Psoas muscle (tissue), 8 donors: Measurements from ENCODE around the gene ZNF618. TPM values are rescaled to one million over a fixed set of nuclear protein-coding genes. Genes with fewer than 3 reads are reported as not detected.

Source experiments
- ATAC-seq, 4 donors: fragments of 200-7000 bp; cut with Tn5 transposase; one replicate each; pipeline ENCODE4 v1.9.1; 2020; ENCODE audit warnings: moderate library complexity in 3 of 4, mild to moderate bottlenecking in 2 of 4
- DNase-seq, 2 donors: peaks; one replicate each; pipeline ENCODE4 v3.0.0-alpha.2; 2020
- H3K27ac ChIP-seq: fragments of 200-600 bp; one replicate; pipeline ENCODE4 v1.8.0; 2022
- H3K27me3 ChIP-seq, 3 donors: fragments of 200-600 bp in 1 of 3; one replicate each; pipeline versions ENCODE4 v1.6.1 to v1.8.0; 2013 to 2022; ENCODE audit warnings: low read length in 2 of 3, mild to moderate bottlenecking in 2 of 3, moderate library complexity in 1 of 3; ENCODE audit not compliant: insufficient read depth in 3 of 3
- H3K36me3 ChIP-seq, 2 donors: fragments of 200-600 bp in 1 of 2; one replicate each; pipeline versions ENCODE4 v1.6.1 to v1.8.0; 2013 to 2022; ENCODE audit warnings: low read depth in 1 of 2, mild to moderate bottlenecking in 1 of 2, moderate library complexity in 1 of 2; ENCODE audit not compliant: insufficient read depth in 1 of 2
- H3K4me1 ChIP-seq: fragments of 200-600 bp; one replicate; pipeline ENCODE4 v1.8.0; 2022
- H3K4me3 ChIP-seq: fragments of 200-600 bp; one replicate; pipeline ENCODE4 v1.8.0; 2022; ENCODE audit warnings: mild to moderate bottlenecking
- H3K9me3 ChIP-seq: fragments of 200-600 bp; one replicate; pipeline ENCODE4 v1.8.0; 2022
- WGBS, 3 donors: extraction: QIAGEN DNeasy Blood & Tissue Kit; methylation state at CpG; one replicate each; pipeline versions ENCODE4 v1.1.6 to v1.1.7; 2013; 5-methylcytosine and 5-hydroxymethylcytosine counted together
- intact Hi-C, 2 donors: fragments of 100-400 bp; cut with DNase I; formaldehyde crosslinking; loops; one replicate each; pipeline versions ENCODE4 v1.11.0 to v1.14.2; 2022
- polyA plus RNA-seq, 3 donors: library from polyadenylated mRNA; stranded (reverse); fragments of 200-250 nt; gene quantifications; one replicate each; pipeline ENCODE4 v1.2.3, GENCODE V29; 2013
- total RNA-seq, 4 donors: library from RNA; stranded (reverse); fragmentation: NEBNext Ultra II Directional in 2 of 4; extraction: Animal tissue kit (Norgen Biotek cat#: 25700) in 2 of 4; gene quantifications; one replicate each; pipeline versions ENCODE4 v1.2.1 to v1.2.4, GENCODE V29; 2021 to 2023
- TF ChIP-seq, protein P1 (sequence below): fragments of 200-600 bp; IDR thresholded peaks from one replicate; pipeline ENCODE4 v1.8.0; 2022; ENCODE audit warnings: antibody characterized with exemption
- donor health status: healthy with polysubstance abuse.
- donor health status: DM: no; HTN: no; CAD: no; lungs with moderate emphysema.
- donor health status: Bipolar disorder and iron deficiency.
- donor health status: healthy.
- donor health status: DM: yes; HTN: yes; CAD: no.
- donor health status: DM: no; HTN: no; CAD: no.
- donor health status: DM: no; HTN: no; CAD: no.
- donor health status: DM: yes; HTN: yes; CAD: no.

Gene ZNF618
- total and polyA plus RNA-seq, 7 donors, result 0.31 to 2.7 (median 1.2) TPM

DNA sequence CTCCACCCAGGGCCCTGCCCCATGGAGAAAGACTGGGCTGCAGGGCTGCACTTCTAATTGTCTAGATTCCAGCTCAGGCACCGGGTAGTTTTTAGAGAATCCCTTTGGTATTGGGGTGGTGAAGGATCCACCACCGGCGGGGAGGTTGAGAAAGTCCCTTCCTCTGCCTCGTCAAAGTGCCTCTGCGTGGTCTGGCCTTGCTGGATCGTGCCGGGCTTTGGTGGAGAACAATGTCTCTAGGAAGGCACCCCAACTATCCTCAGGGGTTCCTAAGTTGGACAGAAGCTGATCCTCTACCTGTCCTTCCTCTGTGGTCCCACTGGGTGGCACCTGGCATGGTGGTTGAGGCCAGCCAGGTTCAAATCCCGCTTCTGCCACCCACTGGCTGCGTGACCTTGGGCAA lies 209.3 kb downstream of the ZNF618 start:
- WGBS, 3 donors, result 88 to 92% (median 91%) methylated on average over 9 of the region's 9 CpGs
- no peaks in the 10 kb centered on the region for H3K4me1 ChIP-seq
- no peak for ATAC-seq
- no peak overlapping the region for H3K4me3 ChIP-seq
- no peak for DNase-seq
- TF ChIP-seq, protein P1, sequence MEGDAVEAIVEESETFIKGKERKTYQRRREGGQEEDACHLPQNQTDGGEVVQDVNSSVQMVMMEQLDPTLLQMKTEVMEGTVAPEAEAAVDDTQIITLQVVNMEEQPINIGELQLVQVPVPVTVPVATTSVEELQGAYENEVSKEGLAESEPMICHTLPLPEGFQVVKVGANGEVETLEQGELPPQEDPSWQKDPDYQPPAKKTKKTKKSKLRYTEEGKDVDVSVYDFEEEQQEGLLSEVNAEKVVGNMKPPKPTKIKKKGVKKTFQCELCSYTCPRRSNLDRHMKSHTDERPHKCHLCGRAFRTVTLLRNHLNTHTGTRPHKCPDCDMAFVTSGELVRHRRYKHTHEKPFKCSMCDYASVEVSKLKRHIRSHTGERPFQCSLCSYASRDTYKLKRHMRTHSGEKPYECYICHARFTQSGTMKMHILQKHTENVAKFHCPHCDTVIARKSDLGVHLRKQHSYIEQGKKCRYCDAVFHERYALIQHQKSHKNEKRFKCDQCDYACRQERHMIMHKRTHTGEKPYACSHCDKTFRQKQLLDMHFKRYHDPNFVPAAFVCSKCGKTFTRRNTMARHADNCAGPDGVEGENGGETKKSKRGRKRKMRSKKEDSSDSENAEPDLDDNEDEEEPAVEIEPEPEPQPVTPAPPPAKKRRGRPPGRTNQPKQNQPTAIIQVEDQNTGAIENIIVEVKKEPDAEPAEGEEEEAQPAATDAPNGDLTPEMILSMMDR, result no peak
- intact Hi-C loops, result no loop called here
- no peak overlapping the region for H3K27ac ChIP-seq
- H3K36me3 ChIP-seq, result no peaks in the 10 kb centered on the region
- H3K27me3 ChIP-seq, result no peaks in the 10 kb centered on the region
- H3K9me3 ChIP-seq, result no peaks in the 10 kb centered on the region

DNA sequence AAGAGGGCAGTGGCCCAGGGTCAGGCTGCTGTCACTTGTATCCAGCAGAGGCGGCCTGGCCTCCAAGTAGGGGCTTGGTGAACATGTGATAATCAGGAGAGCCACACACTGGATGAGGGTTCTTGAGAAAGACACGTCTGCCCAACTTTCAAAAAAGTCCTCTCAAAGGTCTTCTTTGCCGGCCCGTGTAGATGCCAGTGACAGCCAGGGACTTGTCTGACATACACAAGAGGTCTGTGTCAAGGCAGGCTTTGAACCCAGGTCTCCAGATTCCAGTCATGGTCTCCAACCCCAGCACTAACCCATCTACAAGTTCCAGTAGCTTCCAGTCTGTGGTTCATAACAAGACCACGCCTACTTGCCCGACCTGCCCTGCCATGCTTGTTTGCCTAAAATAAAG lies 209.9 kb downstream of the ZNF618 start:
- 90 to 97% (median 93%) methylated on average over 6 of the region's 6 CpGs for WGBS, 3 donors
- H3K4me1 ChIP-seq, result no peaks in the 10 kb centered on the region
- DNase-seq (no peak), ATAC-seq (no peak)
- H3K36me3 ChIP-seq, result no peaks in the 10 kb centered on the region
- no peak overlapping the region for H3K27ac ChIP-seq
- H3K9me3 ChIP-seq, result no peaks in the 10 kb centered on the region
- H3K27me3 ChIP-seq, result no peaks in the 10 kb centered on the region
- no peak overlapping the region for H3K4me3 ChIP-seq
- intact Hi-C loops, result no loop called here
- TF ChIP-seq, protein P1, result no peak

DNA sequence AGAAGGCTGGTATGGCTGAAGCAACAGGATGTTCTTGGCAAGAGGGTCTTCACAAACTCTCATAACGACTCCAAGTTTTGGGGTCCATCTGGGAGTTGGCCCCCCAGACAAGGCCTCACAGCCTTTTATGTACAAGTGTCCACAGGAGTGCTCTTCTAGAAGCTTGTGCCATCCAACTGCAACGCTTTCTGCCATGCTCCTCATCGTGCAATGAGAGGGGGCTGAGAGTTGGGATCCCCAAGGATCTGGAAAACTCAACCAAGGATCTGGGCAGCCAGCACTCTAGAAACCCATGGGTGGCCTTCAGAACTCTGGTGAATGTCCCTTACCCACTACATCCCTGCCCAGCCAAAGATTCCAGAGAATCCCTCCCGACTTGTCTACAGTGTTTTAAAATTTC lies 210.5 kb downstream of the ZNF618 start:
- H3K36me3 ChIP-seq, result no peaks in the 10 kb centered on the region
- H3K4me3 ChIP-seq, result no peak overlapping the region
- H3K27me3 ChIP-seq, result no peaks in the 10 kb centered on the region
- H3K9me3 ChIP-seq, result no peaks in the 10 kb centered on the region
- 89 to 90% (median 90%) methylated on average over 4 of the region's 4 CpGs for WGBS, 3 donors
- H3K27ac ChIP-seq, result no peak overlapping the region
- ATAC-seq (no peak), DNase-seq (no peak)
- TF ChIP-seq, protein P1, result no peak
- intact Hi-C loops, result no loop called here
- no peaks in the 10 kb centered on the region for H3K4me1 ChIP-seq

DNA sequence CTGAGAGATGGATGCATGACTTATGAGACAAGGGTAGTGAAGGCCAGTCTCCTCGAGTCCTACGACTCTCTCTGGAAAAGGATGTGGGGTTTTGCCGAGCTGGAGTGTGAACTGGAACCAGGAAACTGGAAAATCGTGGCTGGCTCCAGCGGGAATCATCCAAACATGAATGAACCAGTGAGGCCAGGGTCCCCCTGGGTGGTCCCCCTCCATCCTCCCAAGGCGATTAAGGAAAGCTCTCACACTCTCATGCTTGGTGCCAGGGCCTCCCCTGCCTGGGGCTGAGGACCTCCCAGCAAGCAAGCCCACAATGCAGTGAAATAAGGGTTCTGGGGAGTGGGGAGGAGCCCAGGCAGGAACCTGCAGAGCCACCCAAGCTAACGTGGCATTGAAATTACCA lies 211.6 kb downstream of the ZNF618 start:
- H3K4me1 ChIP-seq, result no peaks in the 10 kb centered on the region
- H3K9me3 ChIP-seq, result no peaks in the 10 kb centered on the region
- no peak overlapping the region for H3K27ac ChIP-seq
- 39 to 56% (median 51%) methylated on average over 7 of the region's 7 CpGs for WGBS, 3 donors
- ATAC-seq (no peak), DNase-seq (no peak)
- TF ChIP-seq, protein P1, result no peak
- no peaks in the 10 kb centered on the region for H3K36me3 ChIP-seq
- intact Hi-C loops, result no loop called here
- no peak overlapping the region for H3K4me3 ChIP-seq
- H3K27me3 ChIP-seq, result no peaks in the 10 kb centered on the region

DNA sequence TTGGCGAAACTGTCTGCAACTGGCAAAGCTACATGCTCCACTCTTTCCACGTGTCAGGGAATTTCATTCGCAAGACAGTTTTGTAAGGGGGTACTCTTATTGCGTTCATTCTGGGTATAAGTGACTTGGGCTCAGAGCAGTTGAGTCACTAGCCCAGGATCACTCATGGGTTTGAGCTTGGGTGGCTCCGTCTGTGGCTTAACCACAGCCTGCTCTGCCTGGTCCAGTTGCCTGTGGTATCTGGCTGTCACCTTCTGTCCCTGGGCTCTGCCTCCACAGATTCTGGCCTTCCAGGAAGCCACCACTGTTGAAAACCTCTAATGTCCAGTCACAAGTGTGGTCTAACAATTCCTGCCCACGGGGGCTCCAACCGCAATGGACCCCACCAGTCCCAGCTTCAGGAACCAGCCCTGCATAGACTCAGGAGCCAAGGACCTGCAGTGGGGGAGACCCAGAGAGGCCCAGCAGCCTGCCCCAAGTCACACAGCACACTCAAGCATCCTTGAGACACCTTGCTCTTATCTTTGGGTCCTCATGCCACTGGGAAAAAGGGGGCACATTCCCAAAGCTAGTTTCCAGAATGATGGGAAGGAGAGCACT lies 212.6 kb downstream of the ZNF618 start:
- DNase-seq, result no peak
- TF ChIP-seq, protein P1, result no peak

More for the DNA sequence above, 212.6 kb downstream of the ZNF618 start:
- Histone ChIP-seq H3K27ac (no peak overlapping the region), H3K36me3 (no peaks in the 10 kb centered on the region), H3K4me1 (no peaks in the 10 kb centered on the region), H3K9me3 (no peaks in the 10 kb centered on the region), H3K4me3 (no peak overlapping the region), H3K27me3 (no peaks in the 10 kb centered on the region)
- intact Hi-C loops, result no loop called here
- WGBS, 3 donors, result 91 to 93% (median 92%) methylated on average over 7 of the region's 7 CpGs
- no peak for ATAC-seq
